Measurements from ENCODE around the gene NANOS3. TPM values are rescaled to one million over a fixed set of nuclear protein-coding genes. Genes with fewer than 3 reads are reported as not detected.

The NANOS3 gene
- total RNA-seq, 1 donor from 2014 or later = 5.6 TPM

- no peak for DNase-seq
These were observed 12.0 kb upstream of the NANOS3 start for GRCh38 chr19:13864667-13865570.

GRCh38 chr19:13865571-13866462 is 11.1 kb upstream of the NANOS3 start:
- DNase-seq = no peak

GRCh38 chr19:13866463-13867046 is 10.4 kb upstream of the NANOS3 start:
- no peak for DNase-seq

GRCh38 chr19:13868663-13869062 is 8.3 kb upstream of the NANOS3 start:
- no peak for DNase-seq

DNA sequence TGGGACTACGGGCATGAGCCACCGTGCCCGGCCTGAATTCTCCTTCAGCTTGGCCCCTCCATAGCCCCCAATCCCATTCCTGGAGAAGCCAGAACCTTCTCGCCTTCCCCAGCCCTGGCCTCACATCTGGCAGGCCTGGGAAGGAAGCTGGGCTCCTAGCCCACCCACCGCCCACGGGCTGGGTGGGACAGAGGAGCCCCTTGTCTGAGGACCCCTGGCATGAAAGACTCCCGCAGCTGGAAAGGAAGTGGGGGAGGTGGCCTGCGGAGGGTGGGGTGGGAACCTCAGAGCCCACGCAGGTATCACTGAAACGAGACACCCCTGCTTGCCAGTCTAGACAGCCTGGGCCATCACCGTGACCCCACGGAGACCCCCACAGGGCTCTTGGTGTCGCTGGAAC is 7.7 kb upstream of the NANOS3 start:
- no peak for DNase-seq

GRCh38 chr19:13870873-13871272 is 6.1 kb upstream of the NANOS3 start:
- DNase-seq = no peak

DNA sequence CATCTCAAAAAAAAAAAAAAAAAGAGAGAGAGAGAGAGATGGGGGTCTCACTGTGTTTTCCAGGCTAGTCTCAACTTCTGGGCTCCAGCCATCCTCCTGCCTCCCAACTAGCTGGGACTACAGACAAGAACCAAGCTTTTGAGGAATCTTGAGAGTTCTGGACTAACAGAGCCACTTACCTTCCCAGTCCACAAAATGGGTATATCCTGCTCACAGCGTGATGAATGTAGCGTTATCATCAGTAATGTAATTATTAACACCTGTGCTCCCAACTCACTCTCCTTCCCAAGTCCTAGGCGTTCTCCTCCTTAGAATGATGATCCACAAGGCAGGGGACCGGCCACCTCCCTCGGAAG is 4.6 kb upstream of the NANOS3 start:
- DNase-seq = no peak

- DNase-seq = no peak
These were observed 4.1 kb upstream of the NANOS3 start for GRCh38 chr19:13872695-13873389.

- DNase-seq = no peak
These were observed 3.0 kb upstream of the NANOS3 start for GRCh38 chr19:13873834-13874515.

GRCh38 chr19:13875824-13876223 is 1.1 kb upstream of the NANOS3 start:
- DNase-seq = no peak

- DNase-seq = no peak
These were observed 369 bp downstream of the NANOS3 start for GRCh38 chr19:13877303-13877702.

GRCh38 chr19:13880059-13881043 is 3.4 kb downstream of the NANOS3 start:
- DNase-seq = peak; percentile 93

DNA sequence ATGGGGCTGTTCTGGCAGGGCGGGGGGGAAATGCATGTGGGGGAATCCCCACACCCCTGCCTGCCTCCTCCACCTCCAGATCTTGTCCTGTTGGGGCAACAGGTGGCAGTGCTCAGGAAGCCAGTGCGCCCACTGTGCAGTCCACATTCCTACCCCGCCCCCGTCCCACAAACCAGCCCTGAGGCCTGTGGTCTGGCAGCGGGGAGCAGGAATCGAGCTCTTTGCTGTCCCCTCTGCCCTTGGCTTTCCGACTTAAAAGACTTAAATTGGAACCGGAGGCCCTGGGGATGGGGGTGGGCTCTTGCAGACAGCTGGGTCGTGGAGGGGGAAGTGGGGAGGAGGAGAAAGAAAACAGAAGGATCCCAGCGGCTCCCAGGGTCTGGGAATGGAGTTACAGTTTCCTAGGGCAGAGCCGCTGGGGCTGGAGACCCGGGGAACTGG is 4.3 kb downstream of the NANOS3 start:
- no peak for DNase-seq

DNA sequence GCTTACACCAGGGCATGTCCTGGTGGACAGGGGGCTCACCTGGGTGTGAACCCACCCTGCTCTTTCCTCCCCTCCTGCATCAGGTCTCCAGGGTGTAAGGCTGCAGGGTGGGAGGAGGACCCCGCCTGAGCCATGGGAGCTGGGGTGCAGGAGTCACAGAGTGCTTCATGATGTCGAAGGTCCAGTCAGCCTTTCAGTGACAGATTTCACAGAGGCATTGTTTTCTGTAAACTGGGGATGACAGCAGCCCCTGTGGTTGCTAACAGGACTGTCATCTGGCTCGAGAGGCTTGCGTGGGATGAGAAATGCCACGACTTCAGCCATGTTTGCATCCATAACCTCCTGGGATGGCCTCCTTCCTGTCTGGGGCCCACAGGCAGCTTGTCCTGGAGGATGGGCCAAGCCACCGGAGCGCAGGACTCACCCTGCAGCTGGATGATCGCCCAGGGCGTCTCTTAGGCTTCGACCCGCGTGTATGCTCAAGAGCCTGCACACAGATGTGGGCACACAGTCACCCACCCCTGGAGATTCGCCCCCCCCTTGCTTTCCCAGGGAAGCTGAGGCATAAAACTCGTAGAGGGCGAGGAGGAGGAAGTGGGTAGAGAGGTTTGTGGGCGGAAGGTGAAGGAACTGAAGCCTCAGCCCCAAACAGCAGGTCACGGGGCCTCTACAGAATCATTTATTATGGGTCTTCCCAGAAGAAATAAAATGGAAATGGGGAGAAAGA is 4.9 kb downstream of the NANOS3 start:
- no peak for DNase-seq

- DNase-seq = no peak
These were observed 5.5 kb downstream of the NANOS3 start for GRCh38 chr19:13882419-13882795.

GRCh38 chr19:13882836-13883235 is 5.9 kb downstream of the NANOS3 start:
- no peak for DNase-seq

- no peak for DNase-seq
These were observed 6.7 kb downstream of the NANOS3 start for GRCh38 chr19:13883516-13884064.

DNA sequence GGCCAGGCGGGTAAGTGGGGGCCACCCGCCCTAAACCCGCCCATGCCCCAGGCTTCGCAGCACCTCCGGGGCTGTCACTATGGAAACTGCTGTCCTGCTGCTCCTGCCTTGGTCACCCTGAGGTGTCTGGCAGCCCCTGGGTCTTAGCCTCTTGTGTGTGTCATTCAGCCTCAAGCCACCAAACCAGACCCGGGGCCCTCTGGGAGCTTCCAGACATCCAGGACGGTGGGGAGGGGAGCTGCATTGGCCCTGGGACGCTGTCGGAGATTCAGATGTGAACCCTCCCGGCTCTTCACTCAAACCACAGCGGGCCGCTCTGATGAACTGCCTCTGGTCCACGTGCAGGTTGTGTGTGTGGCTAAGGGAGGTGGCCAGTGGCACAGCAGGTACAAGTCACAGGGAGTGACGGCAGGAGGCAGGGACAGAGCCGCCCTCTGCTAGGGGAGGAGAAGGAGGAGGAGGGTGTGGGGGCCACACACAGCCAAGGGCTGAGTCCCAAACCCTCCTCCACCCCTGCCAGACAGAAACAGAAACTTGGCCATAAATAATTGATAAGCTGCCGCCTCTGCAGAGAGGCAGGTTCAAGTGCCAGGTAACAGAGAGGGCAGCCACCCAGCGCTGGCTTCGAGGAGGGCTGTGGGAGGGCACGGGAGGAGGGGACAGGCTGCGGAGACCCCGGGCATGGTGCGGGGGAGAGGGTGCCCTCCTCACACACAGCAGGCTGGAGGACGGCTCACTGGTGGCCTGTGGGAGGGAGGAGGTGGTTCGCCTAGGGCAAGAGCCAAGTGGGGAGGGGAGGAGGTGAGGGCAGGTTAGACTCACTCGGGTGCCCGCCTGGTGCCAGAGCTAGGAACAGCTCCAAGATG is 8.0 kb downstream of the NANOS3 start:
- no peak for DNase-seq
